H1 (cell line): ENCODE results near the gene CHPF. TPM values are rescaled to one million over a fixed set of nuclear protein-coding genes. Genes with fewer than 3 reads are reported as not detected.

Experiments used
- CREB1 ChIP-seq: IDR thresholded peaks from 2 replicates; pipeline ENCODE4 v1.6.1; 2012; ENCODE audit warnings: inconsistent platforms
- E2F6 ChIP-seq: IDR thresholded peaks from 2 replicates; pipeline ENCODE4 v1.6.1; 2012; ENCODE audit warnings: inconsistent platforms
- GTF2F1 ChIP-seq: IDR thresholded peaks from 2 replicates; pipeline ENCODE4 v1.6.1; 2012; ENCODE audit warnings: low read depth, low read length, improper control_type of control experiment, borderline replicate concordance
- NRF1 ChIP-seq: IDR thresholded peaks from 2 replicates; pipeline ENCODE4 v1.6.1; 2011; ENCODE audit warnings: mild to moderate bottlenecking, low read depth, low read length, improper control_type of control experiment
- POLR2A ChIP-seq, 2 experiments: IDR thresholded peaks; 1 replicate in 1 of 2; 2 replicates in 1 of 2; pipeline ENCODE4 v1.6.1; 2011; ENCODE audit warnings: low read depth in 2 of 2, low read length in 2 of 2, mild to moderate bottlenecking in 2 of 2; ENCODE audit errors: control extremely low read depth in 1 of 2
- RBBP5 ChIP-seq: IDR thresholded peaks from 2 replicates; pipeline ENCODE4 v1.7.1; 2012; ENCODE audit warnings: low read depth, mild to moderate bottlenecking, inconsistent platforms, low read length, moderate library complexity, borderline replicate concordance
- SP1 ChIP-seq: IDR thresholded peaks from 2 replicates; pipeline ENCODE4 v1.6.1; 2011; ENCODE audit warnings: low read depth, low read length
- polyA plus RNA-seq, 7 experiments: library from polyadenylated mRNA; depleted of rRNA in 3 of 7; stranded (reverse) in 5 of 7; unstranded in 2 of 7; fragments of >200 nt in 5 of 7; fragments of 200-250 nt in 2 of 7; gene quantifications; 1 replicate in 5 of 7; 2 replicates in 1 of 7; 4 replicates in 1 of 7; pipeline versions ENCODE4 v1.2.1 to v1.2.3, GENCODE V29; 2011 to 2013; ENCODE audit warnings: missing spikeins in 2 of 7, mixed read lengths in 2 of 7
- total RNA-seq: library from RNA; stranded (reverse); fragmentation: NEBNext Ultra II Directional; extraction: Animal tissue kit (Norgen Biotek cat#: 25700); gene quantifications from 2 replicates; pipeline ENCODE4 v1.2.1, GENCODE V29; 2021
- TF ChIP-seq, protein P1 (sequence below): IDR thresholded peaks from 2 replicates; pipeline ENCODE4 v1.6.1; 2012; ENCODE audit warnings: inconsistent platforms
- TF ChIP-seq, protein P2 (sequence below): IDR thresholded peaks from 2 replicates; pipeline ENCODE4 v1.6.1; 2012; ENCODE audit warnings: low read length, inconsistent platforms

Gene CHPF
- total and polyA plus RNA-seq, 2 of the 8 experiments (the other 6 are each of a cell fraction or from before 2014, with no cell fraction given), result 62.9 to 67.3 TPM

DNA sequence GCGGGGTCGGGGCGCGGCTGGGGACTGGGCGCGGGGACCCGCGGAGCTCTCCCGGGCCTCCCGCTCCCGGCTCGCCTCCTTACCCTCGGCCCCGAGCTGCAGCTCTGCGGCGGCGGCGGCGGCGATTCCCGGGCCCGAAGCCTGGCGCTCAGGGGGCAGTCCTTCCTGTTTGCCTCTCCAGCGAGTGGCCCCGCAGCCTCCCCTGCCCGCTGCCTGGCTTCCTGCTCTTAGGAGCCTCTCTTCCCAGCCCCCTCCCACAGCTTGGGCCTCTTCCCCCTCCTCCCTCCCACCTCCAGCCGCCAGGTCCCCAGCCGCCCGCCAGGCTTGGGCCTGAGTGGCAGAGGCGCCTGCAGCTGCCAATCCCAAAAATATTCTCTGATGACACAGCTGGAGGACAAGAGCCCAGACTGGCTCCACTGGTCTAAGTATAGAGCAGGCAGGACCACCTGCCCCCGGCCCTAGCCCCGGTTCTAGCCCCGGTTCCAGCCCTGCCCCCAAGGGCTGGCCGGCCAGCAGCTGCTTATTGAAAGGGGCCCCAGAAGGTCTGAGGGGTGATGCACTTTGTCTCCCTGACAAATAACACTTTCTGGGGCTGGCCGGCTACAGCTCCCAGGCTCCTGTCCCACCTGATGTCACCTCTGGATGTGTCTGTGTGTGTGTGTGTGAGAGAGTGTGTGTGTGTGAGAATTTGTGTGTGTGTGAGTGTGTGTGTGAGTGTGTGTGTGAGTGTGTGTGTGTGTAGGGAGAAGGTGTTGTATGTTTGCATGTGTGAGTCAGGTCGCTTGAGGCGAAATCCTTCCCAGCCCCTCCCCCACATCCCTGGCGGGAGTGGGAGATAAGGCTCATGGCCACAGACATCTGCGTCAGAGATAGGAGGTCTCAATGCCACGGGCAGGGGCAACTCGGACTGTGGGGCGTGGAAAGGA, 28.0 kb upstream of the CHPF start, which contains the start of gene OBSL1 (continued):
- TF ChIP-seq POLR2A (IDR thresholded peaks at IDR 0.05; ENCODE audit: control extremely low read depth in 1 of 2, low read depth in 2 of 2, low read length in 2 of 2) (no peak; a peak in 1 of 3 replicates), RBBP5 (peak; percentile 72), GTF2F1 (no peak), E2F6 (peak; percentile 17; the same call in 1 of the 2 replicates), SP1 (0 out of 2 replicates have a peak, but pooled peaks have one; percentile 18), NRF1 (no peak), CREB1 (peak; percentile 46; the same call in 1 of the 2 replicates)
- TF ChIP-seq, protein P1, sequence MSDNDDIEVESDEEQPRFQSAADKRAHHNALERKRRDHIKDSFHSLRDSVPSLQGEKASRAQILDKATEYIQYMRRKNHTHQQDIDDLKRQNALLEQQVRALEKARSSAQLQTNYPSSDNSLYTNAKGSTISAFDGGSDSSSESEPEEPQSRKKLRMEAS, result peak; percentile 20; the same call in 1 of the 2 replicates
- TF ChIP-seq, protein P2, sequence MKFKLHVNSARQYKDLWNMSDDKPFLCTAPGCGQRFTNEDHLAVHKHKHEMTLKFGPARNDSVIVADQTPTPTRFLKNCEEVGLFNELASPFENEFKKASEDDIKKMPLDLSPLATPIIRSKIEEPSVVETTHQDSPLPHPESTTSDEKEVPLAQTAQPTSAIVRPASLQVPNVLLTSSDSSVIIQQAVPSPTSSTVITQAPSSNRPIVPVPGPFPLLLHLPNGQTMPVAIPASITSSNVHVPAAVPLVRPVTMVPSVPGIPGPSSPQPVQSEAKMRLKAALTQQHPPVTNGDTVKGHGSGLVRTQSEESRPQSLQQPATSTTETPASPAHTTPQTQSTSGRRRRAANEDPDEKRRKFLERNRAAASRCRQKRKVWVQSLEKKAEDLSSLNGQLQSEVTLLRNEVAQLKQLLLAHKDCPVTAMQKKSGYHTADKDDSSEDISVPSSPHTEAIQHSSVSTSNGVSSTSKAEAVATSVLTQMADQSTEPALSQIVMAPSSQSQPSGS, result no peak
